Activated CD8-positive, alpha-beta memory T cell treated with anti-CD3 and anti-CD28 coated beads for 24 hours (primary cell): Measurements from ENCODE around the gene SERPINI2.

Source experiments
- DNase-seq: peaks from one replicate; pipeline ENCODE4 v3.0.0-alpha.2; 2020

SERPINI2 gene

GRCh38 chr3:167473863-167474262 lies at the start of gene SERPINI2:
SERPINI2 (minus strand) TSS chr3:167474042; CDS start chr3:167471834, 2,208 bp downstream.
- no peak for DNase-seq

GRCh38 chr3:167521006-167521355 lies 47.1 kb upstream of the SERPINI2 start:
- DNase-seq: no peak

GRCh38 chr3:167520266-167521005 lies 46.6 kb upstream of the SERPINI2 start:
- no peak for DNase-seq

GRCh38 chr3:167507954-167508353 lies 34.1 kb upstream of the SERPINI2 start:
- DNase-seq: no peak

- no peak for DNase-seq
These were observed 28.6 kb upstream of the SERPINI2 start for GRCh38 chr3:167502401-167502800.

- no peak for DNase-seq
These were observed 28.1 kb upstream of the SERPINI2 start for GRCh38 chr3:167501941-167502340.

GRCh38 chr3:167497903-167498302 lies 24.1 kb upstream of the SERPINI2 start:
- no peak for DNase-seq

- DNase-seq: no peak
These were observed 19.4 kb upstream of the SERPINI2 start for GRCh38 chr3:167493244-167493643.

- no peak for DNase-seq
These were observed 17.8 kb upstream of the SERPINI2 start for GRCh38 chr3:167491621-167492020.

- no peak for DNase-seq
These were observed 15.7 kb upstream of the SERPINI2 start for GRCh38 chr3:167489571-167489970.

- no peak for DNase-seq
These were observed 13.7 kb upstream of the SERPINI2 start for GRCh38 chr3:167487556-167487955.

GRCh38 chr3:167484551-167484950 lies 10.7 kb upstream of the SERPINI2 start:
- DNase-seq: no peak

GRCh38 chr3:167483708-167484475 lies 10.1 kb upstream of the SERPINI2 start:
- DNase-seq: no peak

- DNase-seq: no peak
These were observed 7.3 kb upstream of the SERPINI2 start for GRCh38 chr3:167481164-167481563.

- DNase-seq: no peak
These were observed 6.9 kb upstream of the SERPINI2 start for GRCh38 chr3:167480748-167481147.

GRCh38 chr3:167469381-167469780 lies 4.5 kb downstream of the SERPINI2 start:
- no peak for DNase-seq

GRCh38 chr3:167467848-167468611 lies 5.8 kb downstream of the SERPINI2 start:
- no peak for DNase-seq

GRCh38 chr3:167466966-167467365 lies 6.9 kb downstream of the SERPINI2 start:
- no peak for DNase-seq

- DNase-seq: no peak
These were observed 17.6 kb downstream of the SERPINI2 start for GRCh38 chr3:167456157-167456799.

GRCh38 chr3:167453815-167454214 lies 20.0 kb downstream of the SERPINI2 start:
- no peak for DNase-seq

GRCh38 chr3:167451282-167451681 lies 22.6 kb downstream of the SERPINI2 start:
- no peak for DNase-seq

GRCh38 chr3:167450675-167451074 lies 23.2 kb downstream of the SERPINI2 start:
- no peak for DNase-seq

- DNase-seq: no peak
These were observed 23.6 kb downstream of the SERPINI2 start for GRCh38 chr3:167450195-167450594.
